Keratinocyte (primary cell): ENCODE data around the gene CINP. TPM values are rescaled to one million over a fixed set of nuclear protein-coding genes. Genes with fewer than 3 reads are reported as not detected.
"Not testable (repeated sequence)": the region's sequence is repeated elsewhere in the genome, so short reads cannot be mapped to it uniquely, and the experiment has no call there.

Experiments
- DNase-seq: peaks from one replicate; pipeline ENCODE4 v3.0.0-alpha.2; 2011; ENCODE audit warnings: low read depth, missing footprints, low spot score
- FAIRE-seq: peaks from 2 replicates; lab custom pipeline; 2011; peaks lifted over from hg19 to GRCh38; lab: Jason Lieb, UNC
- H2AFZ ChIP-seq: 2 replicates; pipeline ENCODE4 v1.6.0; 2012; ENCODE audit warnings: low read length, control low read depth, inconsistent platforms; ENCODE audit not compliant: control insufficient read depth
- H3K27ac ChIP-seq: 2 replicates; pipeline ENCODE4 v1.5.1; 2011; ENCODE audit warnings: low read length; ENCODE audit not compliant: control insufficient read depth, insufficient read depth
- H3K27me3 ChIP-seq: 3 replicates; pipeline ENCODE4 v1.6.0; 2011; ENCODE audit warnings: low read length; ENCODE audit not compliant: control insufficient read depth, insufficient read depth; ENCODE audit errors: extremely low read depth
- H3K36me3 ChIP-seq, 2 experiments: 2 replicates in 1 of 2; 3 replicates in 1 of 2; pipeline ENCODE4 v1.5.1; 2011; ENCODE audit warnings: low read length in 2 of 2, mild to moderate bottlenecking in 1 of 2; ENCODE audit not compliant: control insufficient read depth in 2 of 2, insufficient read depth in 2 of 2; ENCODE audit errors: extremely low read depth in 1 of 2
- H3K4me1 ChIP-seq: 3 replicates; pipeline ENCODE4 v1.5.1; 2011; ENCODE audit warnings: low read length; ENCODE audit not compliant: control insufficient read depth, insufficient read depth; ENCODE audit errors: extremely low read depth
- H3K4me2 ChIP-seq: 3 replicates; pipeline ENCODE4 v1.6.0; 2011; ENCODE audit warnings: low read depth, low read length; ENCODE audit not compliant: control insufficient read depth, insufficient read depth; ENCODE audit errors: extremely low read depth
- H3K4me3 ChIP-seq, 3 experiments: fragments of 200-600 bp in 1 of 3; sonication (generic) in 1 of 3; 2 replicates in 2 of 3; 3 replicates in 1 of 3; pipeline ENCODE4 v1.5.1; 2011 to 2016; ENCODE audit warnings: low read length in 3 of 3, mild to moderate bottlenecking in 3 of 3, control low read depth in 2 of 3, inconsistent platforms in 1 of 3, low read depth in 1 of 3, mixed read lengths in 1 of 3, mixed run types in 1 of 3, moderate library complexity in 1 of 3; ENCODE audit not compliant: control insufficient read depth in 2 of 3, insufficient read depth in 2 of 3; ENCODE audit errors: extremely low read depth in 1 of 3
- H3K79me2 ChIP-seq: 2 replicates; pipeline ENCODE4 v1.6.0; 2012; ENCODE audit warnings: low read length; ENCODE audit not compliant: control insufficient read depth, insufficient read depth
- H3K9ac ChIP-seq: 3 replicates; pipeline ENCODE4 v1.6.0; 2011; ENCODE audit warnings: low read length; ENCODE audit not compliant: control insufficient read depth, insufficient read depth; ENCODE audit errors: extremely low read depth
- H3K9me1 ChIP-seq: 3 replicates; pipeline ENCODE4 v1.6.0; 2011; ENCODE audit warnings: low read length; ENCODE audit not compliant: control insufficient read depth, insufficient read depth; ENCODE audit errors: extremely low read depth
- H3K9me3 ChIP-seq: 2 replicates; pipeline ENCODE4 v1.5.1; 2012; ENCODE audit warnings: low read depth, low read length; ENCODE audit not compliant: control insufficient read depth
- H4K20me1 ChIP-seq: 3 replicates; pipeline ENCODE4 v1.6.0; 2011; ENCODE audit warnings: low read length; ENCODE audit not compliant: control insufficient read depth, insufficient read depth; ENCODE audit errors: extremely low read depth
- EZH2 ChIP-seq: IDR thresholded peaks from one replicate; pipeline ENCODE4 v1.6.1; 2012; ENCODE audit warnings: inconsistent platforms, mild to moderate bottlenecking, low read length, moderate library complexity
- dilution Hi-C: fragments of 300-500 bp; cut with MboI; formaldehyde crosslinking; loops from one replicate; pipeline ENCODE4 v1.7.0; 2020; ENCODE audit warnings: low sequenced_read_pairs; ENCODE audit not compliant: extremely low pct_ligation_motif_present
- polyA plus RNA-seq, 5 experiments: library from polyadenylated mRNA; depleted of rRNA in 3 of 5; stranded (reverse) in 3 of 5; stranded (forward) in 1 of 5; unstranded in 1 of 5; fragments of >200 nt; gene quantifications; 1 replicate in 1 of 5; 2 replicates in 3 of 5; 3 replicates in 1 of 5; pipeline versions ENCODE4 v1.2.1 to v1.2.3, GENCODE V29; 2011 to 2012; ENCODE audit warnings: missing spikeins in 2 of 5, low read depth in 1 of 5, low replicate concordance in 1 of 5
- TF ChIP-seq, protein P1 (sequence below), 3 experiments: IDR thresholded peaks in 1 of 3; conservative IDR thresholded peaks in 1 of 3; optimal IDR thresholded peaks in 1 of 3; 2 replicates in 2 of 3; 3 replicates in 1 of 3; pipeline versions ENCODE3 to v1.5.1; 2011; ENCODE audit warnings: low read length in 3 of 3, mild to moderate bottlenecking in 3 of 3, moderate library complexity in 2 of 3, control low read depth in 1 of 3, inconsistent platforms in 1 of 3; ENCODE audit not compliant: insufficient read depth in 2 of 3; ENCODE audit errors: extremely low read depth in 1 of 3

CINP gene
- polyA plus RNA-seq, 1 donor (not counting 4 experiments of a cell fraction or from before 2014, with no cell fraction given) = 49.3 TPM

DNA sequence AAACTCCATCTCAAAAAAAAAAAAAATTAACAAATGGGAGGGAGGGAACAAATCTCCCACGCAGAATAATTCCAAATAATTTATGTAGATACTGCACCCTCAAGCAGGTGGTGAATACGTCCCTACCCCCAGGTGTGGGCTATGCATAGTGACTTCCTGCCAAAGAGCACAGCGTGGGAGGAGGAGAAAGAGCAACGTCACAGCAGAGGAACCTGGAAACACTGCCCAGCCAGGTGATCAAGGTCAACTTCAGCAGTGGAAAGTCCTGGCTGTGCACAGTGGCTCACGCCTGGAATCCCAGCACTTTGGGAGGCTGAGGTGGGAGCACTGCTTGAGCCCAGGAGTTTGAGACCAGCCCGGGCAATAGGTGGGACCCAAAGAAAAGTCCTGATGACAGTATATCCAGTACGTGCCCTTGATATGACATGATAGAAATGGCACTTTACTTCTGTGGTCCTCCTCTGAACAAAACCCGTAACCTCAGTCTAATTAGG, 9.5 kb downstream of the CINP start:
- FAIRE-seq (no peak), DNase-seq (no peak)
- TF ChIP-seq EZH2 = no peak
- TF ChIP-seq, protein P1, sequence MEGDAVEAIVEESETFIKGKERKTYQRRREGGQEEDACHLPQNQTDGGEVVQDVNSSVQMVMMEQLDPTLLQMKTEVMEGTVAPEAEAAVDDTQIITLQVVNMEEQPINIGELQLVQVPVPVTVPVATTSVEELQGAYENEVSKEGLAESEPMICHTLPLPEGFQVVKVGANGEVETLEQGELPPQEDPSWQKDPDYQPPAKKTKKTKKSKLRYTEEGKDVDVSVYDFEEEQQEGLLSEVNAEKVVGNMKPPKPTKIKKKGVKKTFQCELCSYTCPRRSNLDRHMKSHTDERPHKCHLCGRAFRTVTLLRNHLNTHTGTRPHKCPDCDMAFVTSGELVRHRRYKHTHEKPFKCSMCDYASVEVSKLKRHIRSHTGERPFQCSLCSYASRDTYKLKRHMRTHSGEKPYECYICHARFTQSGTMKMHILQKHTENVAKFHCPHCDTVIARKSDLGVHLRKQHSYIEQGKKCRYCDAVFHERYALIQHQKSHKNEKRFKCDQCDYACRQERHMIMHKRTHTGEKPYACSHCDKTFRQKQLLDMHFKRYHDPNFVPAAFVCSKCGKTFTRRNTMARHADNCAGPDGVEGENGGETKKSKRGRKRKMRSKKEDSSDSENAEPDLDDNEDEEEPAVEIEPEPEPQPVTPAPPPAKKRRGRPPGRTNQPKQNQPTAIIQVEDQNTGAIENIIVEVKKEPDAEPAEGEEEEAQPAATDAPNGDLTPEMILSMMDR (optimal IDR thresholded peaks at IDR 0.05 in 1 of 3, IDR thresholded peaks at IDR 0.05 in 1 of 3, conservative IDR thresholded peaks at IDR 0.05 in 1 of 3; ENCODE audit: extremely low read depth in 1 of 3, insufficient read depth in 2 of 3, low read length in 3 of 3) = no peak
- Histone ChIP-seq H4K20me1 (no peaks in the 10 kb centered on the region), H3K9ac (no peak overlapping the region), H3K9me3 (no peaks in the 10 kb centered on the region), H3K27ac (no peak overlapping the region), H3K79me2 (no peaks in the 10 kb centered on the region), H3K36me3 (peaks cover 21 to 25% of the 10 kb centered on the region in 2 experiments), H3K4me2 (no peak overlapping the region), H3K27me3 (no peaks in the 10 kb centered on the region), H3K9me1 (no peaks in the 10 kb centered on the region), H3K4me3 (no peak overlapping the region), H2AFZ (no peak overlapping the region), H3K4me1 (no peaks in the 10 kb centered on the region)
- dilution Hi-C loops = no loop called here

DNA sequence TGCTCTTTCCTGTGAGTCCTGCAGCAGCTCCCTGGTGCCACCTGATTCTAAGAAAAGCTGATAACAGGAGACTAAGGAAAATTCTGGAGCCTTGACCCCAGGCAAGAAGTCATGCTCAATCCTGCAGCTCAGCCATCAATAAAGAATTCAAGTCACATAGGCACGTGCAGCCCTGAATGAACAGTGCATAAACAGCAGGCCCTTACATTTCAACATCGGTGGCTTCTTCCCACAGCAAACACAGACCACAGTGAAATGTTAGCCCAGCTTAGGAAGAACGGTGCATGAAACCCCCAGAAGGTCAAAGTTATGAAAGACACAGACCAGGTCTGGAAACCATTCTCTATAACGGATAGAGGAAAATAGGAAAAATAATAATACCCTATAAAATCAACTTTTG, 10.5 kb downstream of the CINP start:
- Histone ChIP-seq H3K9ac (no peak overlapping the region), H4K20me1 (no peaks in the 10 kb centered on the region), H3K9me3 (no peaks in the 10 kb centered on the region), H3K27me3 (no peaks in the 10 kb centered on the region), H3K4me2 (no peak overlapping the region), H3K79me2 (no peaks in the 10 kb centered on the region), H3K4me1 (no peaks in the 10 kb centered on the region), H3K4me3 (no peak overlapping the region), H2AFZ (no peak overlapping the region), H3K27ac (no peak overlapping the region), H3K9me1 (no peaks in the 10 kb centered on the region), H3K36me3 (peaks cover 22 to 25% of the 10 kb centered on the region in 2 experiments)
- dilution Hi-C loops = no loop called here
- no peak for DNase-seq
- TF ChIP-seq EZH2 = no peak
- TF ChIP-seq, protein P1 (optimal IDR thresholded peaks at IDR 0.05 in 1 of 3, IDR thresholded peaks at IDR 0.05 in 1 of 3, conservative IDR thresholded peaks at IDR 0.05 in 1 of 3; ENCODE audit: extremely low read depth in 1 of 3, insufficient read depth in 2 of 3, low read length in 3 of 3) = no peak
- no peak for FAIRE-seq

DNA sequence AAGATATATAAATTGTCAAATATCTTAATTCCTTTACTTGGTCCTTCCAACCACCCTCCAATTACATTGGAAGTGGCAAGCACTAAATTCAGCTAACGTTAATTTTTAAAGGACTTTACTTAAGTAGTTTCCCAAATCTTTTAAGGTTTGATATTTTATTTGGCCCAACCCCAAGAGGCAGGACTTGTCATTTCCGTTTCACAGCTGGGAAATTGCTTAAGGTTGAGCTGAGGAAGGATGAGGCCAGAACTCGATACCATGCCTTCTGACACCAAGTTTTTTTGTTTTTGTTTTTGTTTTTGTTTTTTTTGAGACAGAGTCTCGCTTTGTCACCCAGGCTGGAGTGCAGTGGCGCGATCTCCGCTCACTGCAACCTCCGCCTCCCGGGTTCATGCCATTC, 11.1 kb downstream of the CINP start:
- H3K9me3 ChIP-seq, H3K9ac ChIP-seq, H3K27ac ChIP-seq, H2AFZ ChIP-seq, FAIRE-seq, H3K9me1 ChIP-seq, H3K4me2 ChIP-seq, H4K20me1 ChIP-seq, H3K4me1 ChIP-seq, dilution Hi-C loops, H3K4me3 ChIP-seq, H3K27me3 ChIP-seq, H3K79me2 ChIP-seq, DNase-seq: not testable (repeated sequence)
- H3K36me3 ChIP-seq = peaks cover 22 to 25% of the 10 kb centered on the region in 2 experiments
